Measurements from ENCODE around the gene WNT11.
A peak's percentile ranks its signal among the peaks of the same experiment; 100 is the strongest.

The WNT11 gene

DNA sequence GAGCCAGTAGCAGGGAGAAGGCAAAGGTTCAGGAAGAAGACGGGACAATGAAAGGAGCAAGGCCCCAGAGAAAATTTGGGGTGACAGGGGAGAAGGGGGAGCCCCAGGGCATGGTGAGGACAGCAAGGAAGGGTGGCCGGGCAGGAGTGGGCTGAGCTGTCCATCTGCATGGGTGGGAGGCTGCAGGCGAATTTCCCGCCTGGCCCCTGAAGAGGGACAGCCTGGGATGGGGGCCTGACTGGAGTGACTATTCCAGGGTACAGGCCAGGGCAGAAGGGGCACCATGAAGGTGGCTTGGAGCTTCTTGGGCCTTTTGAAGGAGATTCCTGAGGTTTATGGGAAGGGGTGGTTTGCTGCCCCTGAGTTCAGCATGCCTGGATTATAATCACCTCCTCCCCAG, 56.2 kb downstream of the WNT11 start:
- DNase-seq (no peak), ATAC-seq (replicated peaks) (no peak)
- Mint-ChIP-seq H3K27me3 (no peaks in the 10 kb centered on the region), H3K9me3 (no peaks in the 10 kb centered on the region), H3K36me3 (peaks cover 0 to 2% of the 10 kb centered on the region in 2 donors), H3K4me3 (no peak overlapping the region), H3K4me1 (peaks cover 26 to 28% of the 10 kb centered on the region in 2 donors), H3K27ac (no peak overlapping the region)

DNA sequence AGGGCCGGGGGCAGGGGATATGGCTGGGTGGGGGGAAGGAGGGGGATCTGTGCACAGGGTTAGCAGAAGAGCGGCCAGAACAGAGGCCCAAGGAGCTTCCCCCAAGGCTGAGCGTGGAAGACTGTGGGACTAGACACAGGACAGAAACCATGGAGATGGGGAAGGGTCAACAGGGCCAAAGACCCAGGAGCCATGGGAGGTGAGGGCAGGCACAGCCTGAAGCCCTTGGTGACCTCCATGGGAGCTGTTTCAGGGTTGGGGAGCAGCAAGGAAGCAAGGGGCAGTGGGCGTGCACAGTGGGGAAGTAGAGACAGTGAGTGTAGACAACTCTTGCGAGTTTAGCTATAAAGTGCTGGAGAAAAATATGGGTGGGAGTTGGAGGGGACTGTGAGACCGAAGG, 56.6 kb downstream of the WNT11 start:
- Mint-ChIP-seq H3K27me3 (no peaks in the 10 kb centered on the region), H3K27ac (no peak overlapping the region), H3K9me3 (no peaks in the 10 kb centered on the region), H3K36me3 (peaks cover 0 to 2% of the 10 kb centered on the region in 2 donors), H3K4me3 (no peak overlapping the region), H3K4me1 (peaks cover 26 to 28% of the 10 kb centered on the region in 2 donors)
- ATAC-seq (replicated peaks): no peak
- DNase-seq: no peak

DNA sequence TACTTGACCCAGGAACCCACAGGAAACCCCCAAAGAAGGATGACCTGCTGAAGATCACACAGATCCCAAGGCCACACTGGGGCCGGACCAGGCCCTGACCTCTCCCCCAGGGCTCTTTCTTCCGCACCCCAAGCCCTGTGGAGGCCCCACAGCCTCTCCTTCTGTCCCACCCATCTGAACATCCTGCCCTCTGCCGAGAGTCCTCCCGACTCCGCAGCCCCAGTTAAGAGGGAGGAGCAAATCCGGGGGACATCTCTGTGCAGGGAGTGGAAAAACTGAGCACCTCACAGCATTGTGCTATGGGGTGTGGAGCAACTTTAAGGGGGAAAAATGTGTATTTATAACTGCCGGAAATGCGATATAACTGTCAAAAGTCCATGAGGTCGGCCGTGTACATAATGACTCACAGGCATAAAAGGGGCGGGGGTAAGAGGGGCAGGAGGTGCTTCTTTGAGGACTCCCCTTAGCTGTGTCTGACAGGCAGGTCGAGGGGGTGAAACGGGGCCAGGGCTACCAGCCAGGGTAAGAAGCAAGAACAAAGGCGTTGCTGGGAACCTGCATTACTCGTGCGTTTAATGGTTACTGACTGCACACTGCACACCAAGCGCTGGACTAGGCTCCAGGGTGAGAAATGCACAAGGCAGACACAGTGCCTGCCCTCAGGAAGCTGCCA, 57.2 kb downstream of the WNT11 start:
- no peak for ATAC-seq (replicated peaks)
- Mint-ChIP-seq H3K9me3 (no peaks in the 10 kb centered on the region), H3K27ac (no peak overlapping the region), H3K27me3 (no peaks in the 10 kb centered on the region), H3K4me1 (peaks cover 29 to 32% of the 10 kb centered on the region in 2 donors), H3K4me3 (no peak overlapping the region), H3K36me3 (peaks cover 5 to 6% of the 10 kb centered on the region in 2 donors)
- DNase-seq: no peak

DNA sequence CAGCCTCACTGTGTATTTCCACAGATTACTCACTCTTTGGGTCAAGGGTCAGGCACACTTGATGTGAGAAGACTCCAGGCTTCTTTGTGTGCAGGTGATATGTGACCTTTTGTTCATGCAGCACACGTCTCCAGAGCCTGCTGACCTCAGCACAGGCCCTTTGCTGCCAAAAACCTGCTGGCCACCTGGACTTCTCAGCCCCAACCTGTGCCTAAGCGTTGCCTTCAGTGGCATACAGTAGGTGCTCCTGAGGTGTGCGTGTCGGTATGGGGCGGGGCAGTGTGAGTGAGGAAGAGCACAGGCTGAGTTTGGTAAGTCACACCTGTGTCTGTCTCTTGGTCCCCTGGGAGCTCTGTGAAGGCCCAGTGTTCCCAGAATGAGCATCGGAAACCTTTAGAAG, 58.1 kb downstream of the WNT11 start:
- Mint-ChIP-seq H3K4me1 (peaks cover 22 to 25% of the 10 kb centered on the region in 2 donors), H3K4me3 (no peak overlapping the region)

DNA sequence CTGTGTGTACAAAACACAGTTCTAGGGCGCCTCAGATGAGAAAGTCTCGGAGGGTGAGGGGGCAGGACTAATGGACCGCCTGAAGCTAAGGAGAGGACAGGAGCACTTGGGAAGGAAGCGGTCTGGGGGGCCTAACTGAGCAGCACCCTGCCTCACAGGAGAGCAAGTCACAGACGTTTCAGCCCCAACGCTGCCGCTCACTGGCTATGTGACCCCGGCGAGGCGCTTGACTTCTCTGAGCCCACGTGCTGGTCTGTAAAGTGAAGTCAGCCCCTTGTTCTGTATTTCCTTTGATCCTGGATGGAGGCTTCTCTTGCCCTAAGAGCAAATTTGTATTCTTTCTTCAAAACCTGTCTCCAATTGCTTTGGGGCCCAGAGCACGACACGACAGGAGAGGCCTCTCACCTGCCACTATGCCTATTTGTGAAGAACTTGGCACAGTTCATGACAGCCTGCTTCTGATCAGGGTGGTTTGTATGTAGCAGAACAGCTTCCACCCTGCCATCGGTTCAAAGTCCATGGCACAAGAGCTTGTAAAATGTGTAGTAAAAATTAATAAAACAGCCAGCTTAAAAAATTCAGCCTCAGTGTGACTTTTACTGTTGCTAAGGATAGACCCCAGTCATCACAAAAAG, 59.1 kb downstream of the WNT11 start:
- no peak overlapping the region for H3K4me3 Mint-ChIP-seq

More for the DNA sequence above, 58.1 kb downstream of the WNT11 start:
- DNase-seq: no peak
- Mint-ChIP-seq H3K27me3 (no peaks in the 10 kb centered on the region), H3K27ac (no peak overlapping the region), H3K36me3 (peaks cover 5 to 7% of the 10 kb centered on the region in 2 donors), H3K9me3 (no peaks in the 10 kb centered on the region)
- no peak for ATAC-seq (replicated peaks)

DNA sequence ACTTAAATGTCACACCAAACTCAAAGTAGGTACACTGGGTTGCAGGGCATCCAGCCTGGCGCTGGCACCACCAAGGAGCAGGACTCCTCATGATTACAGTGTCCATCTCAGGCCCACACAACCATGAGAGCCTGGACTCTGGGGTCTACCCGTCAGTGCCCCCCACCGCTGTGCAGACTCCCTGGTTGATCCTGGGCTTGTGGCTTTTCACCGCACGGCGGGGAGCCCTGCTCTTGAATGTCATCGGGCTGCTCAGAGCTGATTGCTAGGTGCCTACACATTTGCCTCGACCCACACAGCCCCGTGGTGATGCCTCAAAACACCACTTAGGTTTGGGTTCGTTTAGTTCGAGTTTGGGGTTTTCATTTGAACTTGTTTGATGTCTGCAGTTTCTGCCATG, 63.0 kb downstream of the WNT11 start:
- no peak for ATAC-seq (replicated peaks)
- Mint-ChIP-seq H3K4me3 (no peak overlapping the region), H3K27ac (peak overlapping the region; percentile 20)

More for the DNA sequence above, 59.1 kb downstream of the WNT11 start:
- Mint-ChIP-seq H3K9me3 (no peaks in the 10 kb centered on the region), H3K4me1 (peaks cover 14 to 19% of the 10 kb centered on the region in 2 donors), H3K27ac (no peak overlapping the region), H3K27me3 (no peaks in the 10 kb centered on the region), H3K36me3 (peaks cover 13 to 14% of the 10 kb centered on the region in 2 donors)
- ATAC-seq (replicated peaks) (no peak), DNase-seq (no peak)

DNA sequence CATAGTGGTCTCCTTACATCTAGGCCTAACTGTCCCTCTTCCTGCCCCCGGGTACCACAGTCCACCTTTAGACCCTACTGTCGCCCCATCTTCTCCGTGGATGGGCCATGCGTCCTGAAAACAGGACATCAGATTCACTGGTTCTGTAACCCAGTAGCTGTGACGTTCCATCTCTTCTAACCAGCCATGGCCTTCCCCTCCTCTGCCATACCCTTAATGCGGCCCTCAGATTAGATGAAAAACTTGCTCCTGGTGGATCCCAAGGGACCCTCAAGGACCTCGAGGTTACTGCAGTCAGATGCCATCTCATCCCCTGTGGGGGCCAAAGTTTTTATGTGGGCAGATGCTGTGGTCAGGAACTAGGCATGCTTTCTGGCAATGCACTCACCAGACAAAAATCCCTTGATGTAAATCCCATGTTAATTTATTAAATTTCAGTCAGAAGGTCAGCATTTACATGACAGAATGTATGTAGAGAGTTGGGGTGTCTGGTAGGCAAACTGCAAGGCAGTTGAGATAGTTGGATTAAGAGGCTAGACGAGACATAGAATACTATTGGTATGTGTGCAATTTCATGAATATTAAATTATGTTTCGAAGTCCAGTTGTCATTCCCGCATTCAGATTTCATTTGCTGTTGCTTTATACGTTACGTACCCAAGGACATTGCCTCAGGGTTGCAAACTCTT, 64.3 kb downstream of the WNT11 start:
- peak overlapping the region in 1 of 2 donors; percentile 5 for H3K4me3 Mint-ChIP-seq
- H3K9me3 Mint-ChIP-seq: no peaks in the 10 kb centered on the region
- no peak for DNase-seq
- H3K4me1 Mint-ChIP-seq: peaks cover 13 to 43% of the 10 kb centered on the region in 2 donors
- peak; percentile 9 to 22 for ATAC-seq (replicated peaks)
- no peaks in the 10 kb centered on the region for H3K27me3 Mint-ChIP-seq
- H3K36me3 Mint-ChIP-seq: peaks cover 36 to 54% of the 10 kb centered on the region in 2 donors
- peak overlapping the region; percentile 48 for H3K27ac Mint-ChIP-seq

More for the DNA sequence above, 63.0 kb downstream of the WNT11 start:
- no peaks in the 10 kb centered on the region for H3K9me3 Mint-ChIP-seq
- H3K4me1 Mint-ChIP-seq: peaks cover 13 to 40% of the 10 kb centered on the region in 2 donors
- H3K27me3 Mint-ChIP-seq: no peaks in the 10 kb centered on the region
- DNase-seq: no peak
- peaks cover 34 to 46% of the 10 kb centered on the region in 2 donors for H3K36me3 Mint-ChIP-seq

DNA sequence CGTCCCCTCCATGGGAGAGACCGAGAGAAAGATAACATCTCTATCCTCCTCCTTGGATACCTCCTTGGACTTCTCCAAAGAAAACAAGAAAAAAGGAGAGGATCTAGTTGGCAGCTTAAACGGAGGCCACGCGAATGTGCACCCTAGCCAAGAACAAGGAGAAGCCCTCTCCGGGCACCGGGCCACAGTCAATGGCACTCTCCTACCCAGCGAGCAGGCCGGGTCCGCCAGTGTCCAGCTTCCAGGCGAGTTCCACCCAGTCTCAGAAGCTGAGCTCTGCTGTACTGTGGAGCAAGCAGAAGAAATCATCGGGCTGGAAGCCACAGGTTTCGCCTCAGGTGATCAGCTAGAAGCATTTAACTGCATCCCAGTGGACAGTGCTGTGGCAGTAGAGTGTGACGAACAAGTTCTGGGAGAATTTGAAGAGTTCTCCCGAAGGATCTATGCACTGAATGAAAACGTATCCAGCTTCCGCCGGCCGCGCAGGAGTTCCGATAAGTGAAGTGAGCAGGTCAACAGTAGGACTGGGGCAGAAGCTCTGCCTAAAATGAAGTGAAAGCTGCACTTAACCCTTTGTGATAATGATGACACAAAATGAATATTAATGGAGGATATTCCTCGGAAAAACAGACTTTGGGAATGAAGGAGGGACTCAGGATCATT, 65.3 kb downstream of the WNT11 start:
- Mint-ChIP-seq H3K4me1 (peaks cover 13 to 43% of the 10 kb centered on the region in 2 donors), H3K4me3 (no peak overlapping the region), H3K27ac (peak overlapping the region; percentile 86), H3K27me3 (no peaks in the 10 kb centered on the region), H3K36me3 (peaks cover 36 to 55% of the 10 kb centered on the region in 2 donors), H3K9me3 (no peaks in the 10 kb centered on the region)
- DNase-seq (no peak), ATAC-seq (replicated peaks) (no peak)

DNA sequence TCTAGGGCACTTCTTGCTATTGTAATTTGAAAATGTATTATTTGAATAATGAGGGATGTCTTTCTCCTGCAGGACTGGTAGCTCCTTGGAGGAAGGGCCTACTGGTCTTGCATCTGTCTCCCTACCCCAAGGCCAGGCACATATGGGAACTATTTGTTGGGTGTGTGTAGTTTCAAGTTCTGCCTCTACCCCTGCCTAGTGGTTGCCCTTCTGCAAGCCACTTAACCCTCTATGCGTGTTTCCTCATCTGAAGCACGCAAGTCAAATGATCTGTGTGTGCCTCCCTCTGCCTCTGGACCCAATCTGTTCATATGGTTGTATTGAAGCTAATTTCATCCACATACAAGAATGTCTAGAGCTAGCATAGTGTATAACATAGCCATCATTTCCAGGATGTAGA, 67.0 kb downstream of the WNT11 start:
- Mint-ChIP-seq H3K9me3 (no peaks in the 10 kb centered on the region), H3K4me3 (no peak overlapping the region), H3K36me3 (peaks cover 40 to 62% of the 10 kb centered on the region in 2 donors), H3K4me1 (peaks cover 10 to 40% of the 10 kb centered on the region in 2 donors), H3K27ac (no peak overlapping the region), H3K27me3 (no peaks in the 10 kb centered on the region)
- DNase-seq (no peak), ATAC-seq (replicated peaks) (no peak)

All from stimulated activated naive B cell treated with anti-CD40 and anti-IgM and Interleukin-4, amounts not matched to agents 10 μg/mL and 1 μg/mL and 100 μg/mL, for 72 hours (primary cell).